PC-9 (cell line): ENCODE data around the gene ORC5.

Experiments
- EZH2 ChIP-seq: fragments of 200-600 bp; sonication (generic); IDR thresholded peaks from 2 replicates; pipeline ENCODE4 v1.8.0; 2017; ENCODE audit warnings: antibody characterized with exemption, low read depth
- TF ChIP-seq, protein P1 (sequence below): fragments of 200-600 bp; sonication (generic); conservative IDR thresholded peaks from 2 replicates; pipeline ENCODE4 v1.6.1; 2017; ENCODE audit warnings: mixed run types, antibody characterized with exemption, mild to moderate bottlenecking, moderate library complexity

DNA sequence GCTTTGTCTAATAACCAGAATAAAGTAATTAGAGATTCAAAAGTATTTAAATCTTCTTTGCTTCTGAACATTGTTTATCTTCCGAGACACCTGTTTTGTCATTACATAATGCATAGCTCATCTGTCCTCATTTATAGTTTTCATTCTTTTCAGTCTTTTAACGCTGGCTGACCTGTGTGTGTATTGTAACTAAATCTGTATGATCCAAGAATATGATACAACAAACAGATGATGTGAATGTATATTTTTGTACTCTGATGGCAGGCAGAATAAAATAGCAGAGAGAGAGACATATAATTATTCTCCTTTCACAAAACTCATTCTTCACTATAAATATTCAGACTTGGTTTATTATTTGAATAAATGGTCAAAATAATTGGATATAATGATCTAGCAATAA, 80.6 kb downstream of the ORC5 start:
- TF ChIP-seq, protein P1, sequence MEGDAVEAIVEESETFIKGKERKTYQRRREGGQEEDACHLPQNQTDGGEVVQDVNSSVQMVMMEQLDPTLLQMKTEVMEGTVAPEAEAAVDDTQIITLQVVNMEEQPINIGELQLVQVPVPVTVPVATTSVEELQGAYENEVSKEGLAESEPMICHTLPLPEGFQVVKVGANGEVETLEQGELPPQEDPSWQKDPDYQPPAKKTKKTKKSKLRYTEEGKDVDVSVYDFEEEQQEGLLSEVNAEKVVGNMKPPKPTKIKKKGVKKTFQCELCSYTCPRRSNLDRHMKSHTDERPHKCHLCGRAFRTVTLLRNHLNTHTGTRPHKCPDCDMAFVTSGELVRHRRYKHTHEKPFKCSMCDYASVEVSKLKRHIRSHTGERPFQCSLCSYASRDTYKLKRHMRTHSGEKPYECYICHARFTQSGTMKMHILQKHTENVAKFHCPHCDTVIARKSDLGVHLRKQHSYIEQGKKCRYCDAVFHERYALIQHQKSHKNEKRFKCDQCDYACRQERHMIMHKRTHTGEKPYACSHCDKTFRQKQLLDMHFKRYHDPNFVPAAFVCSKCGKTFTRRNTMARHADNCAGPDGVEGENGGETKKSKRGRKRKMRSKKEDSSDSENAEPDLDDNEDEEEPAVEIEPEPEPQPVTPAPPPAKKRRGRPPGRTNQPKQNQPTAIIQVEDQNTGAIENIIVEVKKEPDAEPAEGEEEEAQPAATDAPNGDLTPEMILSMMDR: no peak
- no peak for TF ChIP-seq EZH2
